ENCODE measurements around the gene GUCY2F. TPM values are rescaled to one million over a fixed set of nuclear protein-coding genes. Genes with fewer than 3 reads are reported as not detected.

GUCY2F gene
- polyA plus RNA-seq, 1 donor (not counting 4 experiments of a cell fraction or from before 2014, with no cell fraction given): not detected

- Histone ChIP-seq H3K27me3 (ENCODE audit: control insufficient read depth, extremely low read depth, insufficient read depth, low read length) (no peaks in the 10 kb centered on the region), H3K9me1 (ENCODE audit: control insufficient read depth, extremely low read depth, insufficient read depth, low read length) (no peaks in the 10 kb centered on the region), H3K9me3 (ENCODE audit: control insufficient read depth, low read depth, low read length) (no peaks in the 10 kb centered on the region), H3K4me1 (ENCODE audit: control insufficient read depth, extremely low read depth, insufficient read depth, low read length) (no peaks in the 10 kb centered on the region), H3K4me3 (ENCODE audit: control insufficient read depth in 2 of 3, extremely low read depth in 1 of 3, insufficient read depth in 2 of 3, low read depth in 1 of 3, low read length in 3 of 3) (no peak overlapping the region), H2AFZ (ENCODE audit: control insufficient read depth, low read length) (no peak overlapping the region), H3K79me2 (ENCODE audit: control insufficient read depth, insufficient read depth, low read length) (no peaks in the 10 kb centered on the region), H3K9ac (ENCODE audit: control insufficient read depth, extremely low read depth, insufficient read depth, low read length) (no peak overlapping the region), H3K27ac (ENCODE audit: control insufficient read depth, insufficient read depth, low read length) (no peak overlapping the region), H3K36me3 (ENCODE audit: control insufficient read depth in 2 of 2, extremely low read depth in 1 of 2, insufficient read depth in 2 of 2, low read length in 2 of 2) (no peaks in the 10 kb centered on the region), H4K20me1 (ENCODE audit: control insufficient read depth, extremely low read depth, insufficient read depth, low read length) (no peaks in the 10 kb centered on the region), H3K4me2 (ENCODE audit: control insufficient read depth, extremely low read depth, insufficient read depth, low read depth, low read length) (no peak overlapping the region)
- DNase-seq (ENCODE audit: low read depth, low spot score) (no peak), FAIRE-seq (no peak)
- TF ChIP-seq EZH2 (IDR thresholded peaks at IDR 0.05; ENCODE audit: low read length) (no peak), CTCF (optimal IDR thresholded peaks at IDR 0.05 in 1 of 3, IDR thresholded peaks at IDR 0.05 in 1 of 3, conservative IDR thresholded peaks at IDR 0.05 in 1 of 3; ENCODE audit: extremely low read depth in 1 of 3, insufficient read depth in 2 of 3, low read length in 3 of 3) (no peak)
- dilution Hi-C loops (cut with MboI; ENCODE audit: extremely low pct_ligation_motif_present, low sequenced_read_pairs): no loop called here
These were observed 29.2 kb upstream of the GUCY2F start for GRCh38 chrX:109511113-109511512.

GRCh38 chrX:109508915-109509314 is 27.0 kb upstream of the GUCY2F start:
- no peaks in the 10 kb centered on the region for H3K4me1 ChIP-seq (ENCODE audit: control insufficient read depth, extremely low read depth, insufficient read depth, low read length)
- no peaks in the 10 kb centered on the region for H3K9me1 ChIP-seq (ENCODE audit: control insufficient read depth, extremely low read depth, insufficient read depth, low read length)
- no peaks in the 10 kb centered on the region for H3K9me3 ChIP-seq (ENCODE audit: control insufficient read depth, low read depth, low read length)
- no peaks in the 10 kb centered on the region for H3K27me3 ChIP-seq (ENCODE audit: control insufficient read depth, extremely low read depth, insufficient read depth, low read length)
- DNase-seq (ENCODE audit: low read depth, low spot score) (no peak), FAIRE-seq (no peak)
- no peaks in the 10 kb centered on the region for H3K79me2 ChIP-seq (ENCODE audit: control insufficient read depth, insufficient read depth, low read length)
- dilution Hi-C loops (cut with MboI; ENCODE audit: extremely low pct_ligation_motif_present, low sequenced_read_pairs): no loop called here
- no peaks in the 10 kb centered on the region for H3K36me3 ChIP-seq (ENCODE audit: control insufficient read depth in 2 of 2, extremely low read depth in 1 of 2, insufficient read depth in 2 of 2, low read length in 2 of 2)
- no peak overlapping the region for H3K9ac ChIP-seq (ENCODE audit: control insufficient read depth, extremely low read depth, insufficient read depth, low read length)
- H4K20me1 ChIP-seq (ENCODE audit: control insufficient read depth, extremely low read depth, insufficient read depth, low read length): no peaks in the 10 kb centered on the region
- H3K4me3 ChIP-seq (ENCODE audit: control insufficient read depth in 2 of 3, extremely low read depth in 1 of 3, insufficient read depth in 2 of 3, low read depth in 1 of 3, low read length in 3 of 3): no peak overlapping the region
- no peak for TF ChIP-seq CTCF (optimal IDR thresholded peaks at IDR 0.05 in 1 of 3, IDR thresholded peaks at IDR 0.05 in 1 of 3, conservative IDR thresholded peaks at IDR 0.05 in 1 of 3; ENCODE audit: extremely low read depth in 1 of 3, insufficient read depth in 2 of 3, low read length in 3 of 3)
- TF ChIP-seq EZH2 (IDR thresholded peaks at IDR 0.05; ENCODE audit: low read length): no peak
- H2AFZ ChIP-seq (ENCODE audit: control insufficient read depth, low read length): no peak overlapping the region
- H3K27ac ChIP-seq (ENCODE audit: control insufficient read depth, insufficient read depth, low read length): no peak overlapping the region
- no peak overlapping the region for H3K4me2 ChIP-seq (ENCODE audit: control insufficient read depth, extremely low read depth, insufficient read depth, low read depth, low read length)

Data from keratinocyte (primary cell).